IMR-90 (cell line): ENCODE measurements around the gene PRPF8. TPM values are rescaled to one million over a fixed set of nuclear protein-coding genes. Genes with fewer than 3 reads are reported as not detected.

Source experiments
- ATAC-seq: fragments of 200-7000 bp; cut with Tn5 transposase; 2 replicates; pipeline ENCODE4 v1.9.1; 2020; ENCODE audit warnings: low read depth, mild to moderate bottlenecking, moderate library complexity
- BruUV-seq: library from RNA; stranded (reverse); fragments of 400-500 nt; replicated peaks from 2 replicates; lab custom pipeline; 2021; lab: Mats Ljungman, UMichigan
- CTCF ChIA-PET: fragments of 300-600 bp; formaldehyde crosslinking; extraction: SDS; loops from one replicate; lab custom pipeline; 2021; ENCODE audit warnings: antibody characterized with exemption; lab: Yijun Ruan, JAX
- POLR2A ChIA-PET: fragments of 300-600 bp; sonication (Branson Sonifier 250); formaldehyde crosslinking; loops from one replicate; lab custom pipeline; 2022; ENCODE audit warnings: antibody characterized with exemption; ENCODE audit not compliant: unreplicated experiment; lab: Charles Lee
- DNase-seq: peaks from one replicate; pipeline ENCODE4 v3.0.0; 2013
- H2AFZ ChIP-seq: replicated peaks from 2 replicates; pipeline ENCODE3; 2013; ENCODE audit warnings: low read length, mild to moderate bottlenecking; ENCODE audit not compliant: poor library complexity
- H2AK5ac ChIP-seq: 2 replicates; pipeline ENCODE4 v1.6.1; 2013; ENCODE audit warnings: low read depth, low read length, inconsistent platforms
- H2AK9ac ChIP-seq: replicated peaks from 2 replicates; pipeline ENCODE3; 2013; ENCODE audit warnings: mild to moderate bottlenecking, low read depth, low read length, moderate library complexity; ENCODE audit not compliant: poor library complexity
- H2BK120ac ChIP-seq: 2 replicates; pipeline ENCODE4 v1.6.1; 2013; ENCODE audit warnings: low read depth, low read length, inconsistent platforms
- H2BK15ac ChIP-seq: 3 replicates; pipeline ENCODE4 v1.6.1; 2013; ENCODE audit warnings: low read depth, low read length, inconsistent platforms
- H2BK20ac ChIP-seq: 2 replicates; pipeline ENCODE4 v1.6.1; 2013; ENCODE audit warnings: low read depth, mild to moderate bottlenecking, inconsistent platforms, low read length, moderate library complexity
- H2BK5ac ChIP-seq: 2 replicates; pipeline ENCODE4 v1.6.1; 2013; ENCODE audit warnings: mild to moderate bottlenecking, low read depth, low read length, inconsistent platforms; ENCODE audit not compliant: poor library complexity, severe bottlenecking
- H3K14ac ChIP-seq: replicated peaks from 2 replicates; pipeline ENCODE4 v1.6.1; 2013; ENCODE audit warnings: low read depth, low read length, inconsistent platforms
- H3K18ac ChIP-seq: 2 replicates; pipeline ENCODE4 v1.6.1; 2013; ENCODE audit warnings: low read depth, low read length, control low read depth
- H3K23ac ChIP-seq: 2 replicates; pipeline ENCODE4 v1.6.1; 2013; ENCODE audit warnings: low read depth, low read length, inconsistent platforms
- H3K27ac ChIP-seq: 2 replicates; pipeline ENCODE4 v1.5.1; 2013; ENCODE audit warnings: mild to moderate bottlenecking, control low read depth, low read length; ENCODE audit not compliant: insufficient read depth
- H3K27me3 ChIP-seq: 2 replicates; pipeline ENCODE4 v1.6.1; 2013; ENCODE audit warnings: low read length; ENCODE audit not compliant: control insufficient read depth, insufficient read depth
- H3K36me3 ChIP-seq: 2 replicates; pipeline ENCODE4 v1.6.1; 2013; ENCODE audit warnings: low read length, mixed read lengths; ENCODE audit not compliant: control insufficient read depth, insufficient read depth
- H3K4ac ChIP-seq: 2 replicates; pipeline ENCODE4 v1.6.1; 2013; ENCODE audit warnings: low read depth, low read length, inconsistent platforms
- H3K4me1 ChIP-seq: 2 replicates; pipeline ENCODE4 v1.6.1; 2013; ENCODE audit warnings: low read length, mixed read lengths; ENCODE audit not compliant: control insufficient read depth, insufficient read depth
- H3K4me2 ChIP-seq: 2 replicates; pipeline ENCODE4 v1.6.1; 2013; ENCODE audit warnings: low read depth, mild to moderate bottlenecking, control low read depth, low read length, moderate library complexity
- H3K4me3 ChIP-seq: 2 replicates; pipeline ENCODE4 v1.5.1; 2013; ENCODE audit warnings: low read depth, mild to moderate bottlenecking, control low read depth, low read length, moderate library complexity; ENCODE audit not compliant: insufficient read depth
- H3K56ac ChIP-seq: 2 replicates; pipeline ENCODE4 v1.6.1; 2013; ENCODE audit warnings: low read length, inconsistent platforms; ENCODE audit not compliant: insufficient read depth; ENCODE audit errors: extremely low read depth
- H3K79me1 ChIP-seq, 2 experiments: 2 replicates each; pipeline ENCODE4 v1.6.1; 2013; ENCODE audit warnings: low read length in 2 of 2, inconsistent platforms in 1 of 2, low read depth in 1 of 2
- H3K9ac ChIP-seq: 2 replicates; pipeline ENCODE4 v1.6.1; 2013; ENCODE audit warnings: low read depth, low read length, control low read depth
- H3K9me1 ChIP-seq: 2 replicates; pipeline ENCODE4 v1.6.1; 2013; ENCODE audit warnings: low read length, inconsistent platforms; ENCODE audit not compliant: insufficient read depth
- H3K9me3 ChIP-seq: 2 replicates; pipeline ENCODE4 v1.6.1; 2013; ENCODE audit warnings: low read length; ENCODE audit not compliant: control insufficient read depth, insufficient read depth
- H4K20me1 ChIP-seq: 2 replicates; pipeline ENCODE4 v1.6.1; 2013; ENCODE audit warnings: low read length, inconsistent platforms; ENCODE audit not compliant: insufficient read depth
- H4K5ac ChIP-seq: 2 replicates; pipeline ENCODE4 v1.6.1; 2013; ENCODE audit warnings: mild to moderate bottlenecking, low read depth, low read length, control low read depth
- H4K8ac ChIP-seq, 2 experiments: 2 replicates each; pipeline ENCODE4 v1.6.1; 2013; ENCODE audit warnings: low read depth in 2 of 2, low read length in 2 of 2, control low read depth in 1 of 2, inconsistent platforms in 1 of 2
- H4K91ac ChIP-seq: 2 replicates; pipeline ENCODE4 v1.6.1; 2013; ENCODE audit warnings: low read depth, low read length, inconsistent platforms; ENCODE audit not compliant: insufficient read depth
- CHD1 ChIP-seq: IDR thresholded peaks from 2 replicates; pipeline ENCODE4 v1.6.1; 2012; ENCODE audit warnings: low read depth, low read length, improper control_type of control experiment
- CTCF ChIP-seq: conservative IDR thresholded peaks from 2 replicates; pipeline ENCODE4 v1.5.1; 2012; ENCODE audit warnings: mild to moderate bottlenecking, low read depth, low read length, improper control_type of control experiment
- ELK1 ChIP-seq: fragments of 150-350 bp; IDR thresholded peaks from 2 replicates; pipeline ENCODE4 v1.6.1; 2016; ENCODE audit warnings: low read depth, mild to moderate bottlenecking, low read length, moderate library complexity, borderline replicate concordance
- FOS ChIP-seq: fragments of 150-350 bp; IDR thresholded peaks from 2 replicates; pipeline ENCODE4 v1.6.1; 2016; ENCODE audit warnings: low read depth, low read length
- MAZ ChIP-seq: IDR thresholded peaks from 2 replicates; pipeline ENCODE4 v1.6.1; 2012; ENCODE audit warnings: low read depth, mild to moderate bottlenecking, low read length, improper control_type of control experiment, moderate library complexity, borderline replicate concordance
- POLR2A ChIP-seq: IDR thresholded peaks from 2 replicates; pipeline ENCODE4 v1.6.1; 2012; ENCODE audit warnings: mild to moderate bottlenecking, low read depth, low read length
- RAD21 ChIP-seq: IDR thresholded peaks from 2 replicates; pipeline ENCODE4 v1.6.1; 2012; ENCODE audit warnings: low read length, improper control_type of control experiment
- SMC3 ChIP-seq: fragments of 150-350 bp; IDR thresholded peaks from 2 replicates; pipeline ENCODE4 v1.6.1; 2016; ENCODE audit warnings: low read depth, mild to moderate bottlenecking, antibody characterized with exemption, low read length, moderate library complexity
- USF2 ChIP-seq: fragments of 150-350 bp; IDR thresholded peaks from 2 replicates; pipeline ENCODE4 v1.6.1; 2017; ENCODE audit warnings: mild to moderate bottlenecking, antibody characterized with exemption, low read length, low read depth
- WGBS, 2 experiments: methylation state at CpG; one replicate each; pipeline versions ENCODE4 v1.1.5 to v1.1.7; 2013; ENCODE audit warnings: missing lambda C conversion rate in 2 of 2; ENCODE audit not compliant: insufficient read length in 1 of 2; ENCODE audit errors: extremely low coverage in 2 of 2; 5-methylcytosine and 5-hydroxymethylcytosine counted together
- dilution Hi-C: fragments of 300-500 bp; cut with HindIII; formaldehyde crosslinking; loops from one replicate; pipeline ENCODE4 v1.14.3; 2018; ENCODE audit warnings: low sequenced_read_pairs; ENCODE audit not compliant: unreplicated experiment
- in situ Hi-C: fragments of 300-500 bp; cut with MboI; formaldehyde crosslinking; loops from 3 replicates; pipeline ENCODE4 v1.14.3; 2019; ENCODE audit warnings: low sequenced_read_pairs, inconsistent platforms, mixed read lengths
- intact Hi-C: fragments of 100-400 bp; cut with micrococcal nuclease; formaldehyde crosslinking; loops from 2 replicates; pipeline ENCODE4 v1.10.0; 2022
- polyA plus RNA-seq, 3 experiments: library from polyadenylated mRNA; depleted of rRNA; stranded (reverse); fragments of >200 nt; gene quantifications; 2 replicates each; pipeline ENCODE4 v1.2.3, GENCODE V29; 2012; ENCODE audit warnings: low replicate concordance in 1 of 3
- total RNA-seq: library from RNA; depleted of rRNA; stranded (reverse); fragments of >200 nt; gene quantifications from 2 replicates; pipeline ENCODE4 v1.2.3, GENCODE V29; 2012

The PRPF8 gene
- total and polyA plus RNA-seq, 2 of the 4 experiments (the other 2 are of a cell fraction) = 141 to 160 TPM

- Histone ChIP-seq H4K5ac (no peak overlapping the region), H3K27ac (no peak overlapping the region), H3K14ac (no peak overlapping the region), H3K9ac (no peak overlapping the region), H3K36me3 (no peaks in the 10 kb centered on the region), H3K9me3 (no peaks in the 10 kb centered on the region), H3K18ac (no peak overlapping the region), H4K91ac (no peak overlapping the region), H3K4me1 (peaks cover 5% of the 10 kb centered on the region), H3K27me3 (peaks cover 11% of the 10 kb centered on the region; the same call in 1 of the 2 replicates), H3K4ac (no peak overlapping the region), H3K56ac (no peak overlapping the region), H3K79me1 (no peaks in the 10 kb centered on the region), H2BK20ac (no peak overlapping the region), H2AFZ (no peak overlapping the region), H3K9me1 (no peaks in the 10 kb centered on the region), H2AK9ac (no peak overlapping the region), H3K4me3 (no peak overlapping the region), H2BK5ac (no peak overlapping the region), H2AK5ac (no peak overlapping the region), H4K8ac (no peak overlapping the region), H2BK15ac (no peak overlapping the region), H3K4me2 (no peak overlapping the region), H4K20me1 (no peaks in the 10 kb centered on the region), H3K23ac (0 out of 2 replicates have a peak overlapping the region, but pooled peaks have one; percentile 51), H2BK120ac (no peak overlapping the region)
- DNase-seq (no peak), ATAC-seq (no peak)
- in situ Hi-C loops (no loop called here), intact Hi-C loops (no loop called here), dilution Hi-C loops (no loop called here)
- CTCF ChIA-PET = interaction anchor here (0.6 to 3.2 kb wide), 7 partner anchors 8 to 452 kb away, joined by 3 to 23 read pairs (median 3); partner anchors contain the start of gene RILP
- POLR2A ChIA-PET = no interaction called here
- WGBS, 2 experiments = 66% methylated on average over 3 of the region's 4 CpGs; no CpG with 5 or more reads in 1 of the 2 experiments
- BruUV-seq = no TSS peak
- TF ChIP-seq POLR2A (no peak), FOS (no peak), MAZ (no peak), RAD21 (no peak), SMC3 (no peak), CTCF (no peak), ELK1 (no peak), USF2 (no peak), CHD1 (no peak)
These were observed 54.0 kb downstream of the PRPF8 start for GRCh38 chr17:1630662-1631061.
